H9 (cell line): ENCODE data around the gene MYL10. TPM values are rescaled to one million over a fixed set of nuclear protein-coding genes. Genes with fewer than 3 reads are reported as not detected.

Source experiments
- DNase-seq: peaks from one replicate; pipeline ENCODE4 v3.0.0-alpha.2; 2017
- H2AFZ ChIP-seq: one replicate; pipeline ENCODE4 v1.6.1; 2013; ENCODE audit warnings: mild to moderate bottlenecking, low read length, control low read depth, moderate library complexity
- H2AK5ac ChIP-seq: 2 replicates; pipeline ENCODE4 v1.6.1; 2013; ENCODE audit warnings: low read length, control low read depth, mixed read lengths; ENCODE audit not compliant: insufficient read length
- H2BK120ac ChIP-seq: one replicate; pipeline ENCODE4 v1.6.1; 2013; ENCODE audit warnings: low read depth, mild to moderate bottlenecking, low read length, control low read depth, inconsistent platforms; ENCODE audit not compliant: poor library complexity, severe bottlenecking
- H2BK12ac ChIP-seq: 2 replicates; pipeline ENCODE4 v1.6.1; 2013; ENCODE audit warnings: low read length, control low read depth, mixed read lengths, low read depth; ENCODE audit not compliant: insufficient read length
- H2BK15ac ChIP-seq: 2 replicates; pipeline ENCODE4 v1.6.1; 2013; ENCODE audit warnings: low read depth, low read length, control low read depth
- H2BK20ac ChIP-seq: one replicate; pipeline ENCODE4 v1.6.1; 2013; ENCODE audit warnings: low read depth, mild to moderate bottlenecking, low read length, control low read depth, inconsistent platforms; ENCODE audit not compliant: poor library complexity, severe bottlenecking
- H2BK5ac ChIP-seq: 2 replicates; pipeline ENCODE4 v1.6.1; 2013; ENCODE audit warnings: low read length, control low read depth, mixed read lengths; ENCODE audit not compliant: insufficient read length
- H3K14ac ChIP-seq: 2 replicates; pipeline ENCODE4 v1.6.1; 2013; ENCODE audit warnings: low read length, control low read depth; ENCODE audit not compliant: insufficient read depth
- H3K18ac ChIP-seq: 2 replicates; pipeline ENCODE4 v1.6.1; 2013; ENCODE audit warnings: low read depth, mild to moderate bottlenecking, mixed read lengths, low read length, control low read depth; ENCODE audit not compliant: insufficient read length
- H3K23ac ChIP-seq: 2 replicates; pipeline ENCODE4 v1.6.1; 2013; ENCODE audit warnings: low read length, control low read depth, mixed read lengths, low read depth; ENCODE audit not compliant: insufficient read length
- H3K23me2 ChIP-seq: 2 replicates; pipeline ENCODE4 v1.6.1; 2013; ENCODE audit warnings: low read depth, mild to moderate bottlenecking, mixed read lengths, low read length, control low read depth; ENCODE audit not compliant: insufficient read length, poor library complexity, severe bottlenecking
- H3K27ac ChIP-seq: 2 replicates; pipeline ENCODE4 v1.5.1; 2013; ENCODE audit warnings: low read length, control low read depth, mixed read lengths, low read depth; ENCODE audit not compliant: insufficient read length
- H3K27me3 ChIP-seq: 2 replicates; pipeline ENCODE4 v1.6.1; 2013; ENCODE audit warnings: low read length, control low read depth, inconsistent platforms; ENCODE audit not compliant: insufficient read depth
- H3K4ac ChIP-seq: 2 replicates; pipeline ENCODE4 v1.6.1; 2013; ENCODE audit warnings: low read depth, mild to moderate bottlenecking, control low read depth, inconsistent platforms, low read length, moderate library complexity
- H3K4me1 ChIP-seq: 2 replicates; pipeline ENCODE4 v1.6.1; 2013; ENCODE audit warnings: low read length, control low read depth, inconsistent platforms; ENCODE audit not compliant: insufficient read depth
- H3K4me2 ChIP-seq: 2 replicates; pipeline ENCODE4 v1.6.1; 2013; ENCODE audit warnings: low read length, control low read depth, mixed read lengths; ENCODE audit not compliant: insufficient read length, insufficient read depth
- H3K56ac ChIP-seq: 2 replicates; pipeline ENCODE4 v1.6.1; 2013; ENCODE audit warnings: low read depth, mild to moderate bottlenecking, mixed read lengths, low read length, control low read depth; ENCODE audit not compliant: insufficient read length
- H3K79me1 ChIP-seq: 2 replicates; pipeline ENCODE4 v1.6.1; 2013; ENCODE audit warnings: low read depth, mild to moderate bottlenecking, moderate library complexity, low read length, control low read depth, inconsistent platforms; ENCODE audit not compliant: insufficient read depth, poor library complexity, severe bottlenecking
- H3K79me2 ChIP-seq: 2 replicates; pipeline ENCODE4 v1.6.1; 2013; ENCODE audit warnings: low read length, control low read depth, inconsistent platforms; ENCODE audit not compliant: insufficient read depth
- H3K9ac ChIP-seq: 2 replicates; pipeline ENCODE4 v1.6.1; 2013; ENCODE audit warnings: low read length, control low read depth, mixed read lengths; ENCODE audit not compliant: insufficient read length; ENCODE audit errors: extremely low read depth
- H3K9me3 ChIP-seq: one replicate; pipeline ENCODE4 v1.6.1; 2013; ENCODE audit warnings: low read depth, low read length, inconsistent platforms; ENCODE audit not compliant: control insufficient read depth
- H3T11ph ChIP-seq: one replicate; pipeline ENCODE4 v1.6.1; 2013; ENCODE audit warnings: mild to moderate bottlenecking, low read length, control low read depth, inconsistent platforms
- H4K20me1 ChIP-seq: one replicate; pipeline ENCODE4 v1.6.1; 2013; ENCODE audit not compliant: control insufficient read depth, insufficient read length, insufficient read depth
- H4K5ac ChIP-seq: 2 replicates; pipeline ENCODE4 v1.6.1; 2013; ENCODE audit warnings: low read depth, mild to moderate bottlenecking, mixed read lengths, low read length, control low read depth; ENCODE audit not compliant: insufficient read length
- H4K8ac ChIP-seq: replicated peaks from 2 replicates; pipeline ENCODE4 v1.6.1; 2013; ENCODE audit warnings: low read length, control low read depth, mixed read lengths, low read depth; ENCODE audit not compliant: insufficient read length
- H4K91ac ChIP-seq: 2 replicates; pipeline ENCODE4 v1.6.1; 2013; ENCODE audit warnings: low read depth, mild to moderate bottlenecking, moderate library complexity, mixed read lengths, low read length, control low read depth; ENCODE audit not compliant: insufficient read length
- H3K27ac Mint-ChIP-seq, 3 experiments: 2 replicates in 2 of 3; 3 replicates in 1 of 3; pipeline ENCODE4 v1.8.0; 2020 to 2021; ENCODE audit warnings: mixed read lengths in 3 of 3, mild to moderate bottlenecking in 1 of 3, moderate library complexity in 1 of 3
- H3K27me3 Mint-ChIP-seq: 2 replicates; pipeline ENCODE4 v1.8.0; 2021; ENCODE audit warnings: low read depth, mild to moderate bottlenecking, moderate library complexity, mixed read lengths
- H3K36me3 Mint-ChIP-seq, 3 experiments: 2 replicates in 2 of 3; 3 replicates in 1 of 3; pipeline ENCODE4 v1.8.0; 2020 to 2021; ENCODE audit warnings: low read depth in 3 of 3, mixed read lengths in 3 of 3; ENCODE audit not compliant: insufficient read depth in 1 of 3
- H3K4me1 Mint-ChIP-seq, 2 experiments: 2 replicates each; pipeline ENCODE4 v1.8.0; 2020; ENCODE audit warnings: mixed read lengths in 2 of 2
- H3K4me3 Mint-ChIP-seq, 2 experiments: 2 replicates in 1 of 2; 3 replicates in 1 of 2; pipeline ENCODE4 v1.8.0; 2020 to 2021; ENCODE audit warnings: mild to moderate bottlenecking in 2 of 2, mixed read lengths in 2 of 2, moderate library complexity in 1 of 2
- H3K9me3 Mint-ChIP-seq, 2 experiments: 2 replicates in 1 of 2; 3 replicates in 1 of 2; pipeline ENCODE4 v1.8.0; 2020; ENCODE audit warnings: mild to moderate bottlenecking in 2 of 2, mixed read lengths in 2 of 2, moderate library complexity in 1 of 2
- CTCF ChIP-seq: fragments of 200-600 bp; sonication (generic); conservative IDR thresholded peaks from 3 replicates; pipeline ENCODE4 v1.8.0; 2021; ENCODE audit warnings: antibody characterized with exemption, mild to moderate bottlenecking
- WGBS: extraction: QIAGEN DNeasy Blood & Tissue Kit; methylation state at CpG from one replicate; pipeline ENCODE4 v1.1.7; 2013; ENCODE audit warnings: missing lambda C conversion rate, low lambda C conversion rate, mixed read lengths; ENCODE audit not compliant: insufficient read length; ENCODE audit errors: extremely low coverage; 5-methylcytosine and 5-hydroxymethylcytosine counted together
- total RNA-seq: library from RNA; stranded (reverse); gene quantifications from 2 replicates; pipeline ENCODE4 v1.2.1, GENCODE V29; 2021

MYL10 gene
- total RNA-seq, 1 experiment from 2014 or later = 0.50 TPM

GRCh38 chr7:101617451-101618206 is 11.5 kb downstream of the MYL10 start:
- Histone ChIP-seq H4K20me1 (no peaks in the 10 kb centered on the region), H3T11ph (no peak overlapping the region), H2BK12ac (no peak overlapping the region), H2BK5ac (no peak overlapping the region), H3K14ac (no peak overlapping the region), H3K4me1 (peaks cover 10% of the 10 kb centered on the region; the same call in 1 of the 2 replicates), H2AK5ac (no peak overlapping the region), H3K18ac (no peak overlapping the region), H2BK15ac (no peak overlapping the region), H4K8ac (no peak overlapping the region), H3K23me2 (no peaks in the 10 kb centered on the region), H3K23ac (no peak overlapping the region), H3K56ac (no peak overlapping the region), H3K79me2 (no peaks in the 10 kb centered on the region), H3K27ac (no peak overlapping the region), H2BK120ac (no peak overlapping the region), H4K5ac (no peak overlapping the region), H4K91ac (no peak overlapping the region), H3K9ac (no peak overlapping the region), H2BK20ac (no peak overlapping the region), H3K79me1 (no peaks in the 10 kb centered on the region), H3K9me3 (no peaks in the 10 kb centered on the region), H2AFZ (no peak overlapping the region), H3K4ac (no peak overlapping the region), H3K4me2 (no peak overlapping the region), H3K27me3 (no peaks in the 10 kb centered on the region)
- WGBS = no CpG with 5 or more reads among the region's 4 CpGs
- Mint-ChIP-seq H3K27me3 (peaks cover 13% of the 10 kb centered on the region), H3K4me3 (no peak overlapping the region), H3K27ac (peak overlapping the region in 1 of 3 experiments; percentile 0; a peak in 1 of 7 replicates), H3K4me1 (peaks cover 24 to 31% of the 10 kb centered on the region in 2 experiments), H3K36me3 (no peaks in the 10 kb centered on the region), H3K9me3 (no peaks in the 10 kb centered on the region; a peak in 2 of 5 replicates)
- TF ChIP-seq CTCF = no peak
- DNase-seq = no peak
